Fibroblast of lung (primary cell): Measurements from ENCODE around the gene PLA2G3.

Experiments used
- EZH2 ChIP-seq: IDR thresholded peaks from 2 replicates; pipeline ENCODE4 v1.5.1; 2012; ENCODE audit warnings: low read length, control low read depth, mild to moderate bottlenecking; ENCODE audit errors: missing control alignments
- TF ChIP-seq, protein P1 (sequence below), 2 donors: IDR thresholded peaks in 1 of 2; conservative IDR thresholded peaks in 1 of 2; 1 replicate in 1 of 2; 2 replicates in 1 of 2; pipeline ENCODE4 v1.5.1; 2011 to 2012; ENCODE audit warnings: low read length in 2 of 2, control low read depth in 1 of 2, inconsistent platforms in 1 of 2, low read depth in 1 of 2, mild to moderate bottlenecking in 1 of 2

DNA sequence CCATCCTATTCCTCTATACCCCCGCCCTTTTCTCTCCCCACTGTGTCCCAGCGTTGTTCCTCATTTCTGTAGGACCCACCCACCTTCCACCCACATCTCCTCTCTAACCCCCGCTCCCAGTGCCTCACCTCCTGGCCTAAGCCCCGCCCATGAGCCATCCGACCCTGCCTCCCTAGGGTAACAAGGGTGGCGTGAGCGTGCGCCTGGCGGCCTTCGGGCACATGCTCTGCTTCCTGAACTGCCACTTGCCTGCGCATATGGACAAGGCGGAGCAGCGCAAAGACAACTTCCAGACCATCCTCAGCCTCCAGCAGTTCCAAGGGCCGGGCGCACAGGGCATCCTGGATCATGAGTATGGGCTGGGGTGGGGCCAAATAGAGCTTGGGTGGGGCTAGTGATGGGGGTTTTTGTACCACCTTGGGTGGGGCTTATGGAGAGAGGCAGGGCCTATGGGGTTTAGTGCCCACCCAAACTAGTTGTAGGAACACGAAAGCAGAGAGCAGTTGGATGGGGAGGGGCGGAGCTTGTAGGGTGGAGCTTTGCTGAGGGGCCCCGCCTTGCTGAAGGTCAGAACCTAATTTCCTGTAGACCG is 13.0 kb downstream of the PLA2G3 start:
- TF ChIP-seq, protein P1, sequence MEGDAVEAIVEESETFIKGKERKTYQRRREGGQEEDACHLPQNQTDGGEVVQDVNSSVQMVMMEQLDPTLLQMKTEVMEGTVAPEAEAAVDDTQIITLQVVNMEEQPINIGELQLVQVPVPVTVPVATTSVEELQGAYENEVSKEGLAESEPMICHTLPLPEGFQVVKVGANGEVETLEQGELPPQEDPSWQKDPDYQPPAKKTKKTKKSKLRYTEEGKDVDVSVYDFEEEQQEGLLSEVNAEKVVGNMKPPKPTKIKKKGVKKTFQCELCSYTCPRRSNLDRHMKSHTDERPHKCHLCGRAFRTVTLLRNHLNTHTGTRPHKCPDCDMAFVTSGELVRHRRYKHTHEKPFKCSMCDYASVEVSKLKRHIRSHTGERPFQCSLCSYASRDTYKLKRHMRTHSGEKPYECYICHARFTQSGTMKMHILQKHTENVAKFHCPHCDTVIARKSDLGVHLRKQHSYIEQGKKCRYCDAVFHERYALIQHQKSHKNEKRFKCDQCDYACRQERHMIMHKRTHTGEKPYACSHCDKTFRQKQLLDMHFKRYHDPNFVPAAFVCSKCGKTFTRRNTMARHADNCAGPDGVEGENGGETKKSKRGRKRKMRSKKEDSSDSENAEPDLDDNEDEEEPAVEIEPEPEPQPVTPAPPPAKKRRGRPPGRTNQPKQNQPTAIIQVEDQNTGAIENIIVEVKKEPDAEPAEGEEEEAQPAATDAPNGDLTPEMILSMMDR (conservative IDR thresholded peaks at IDR 0.05 in 1 of 2, IDR thresholded peaks at IDR 0.05 in 1 of 2; ENCODE audit: low read depth in 1 of 2, low read length in 2 of 2), result no peak
- TF ChIP-seq EZH2, result no peak
